GM12891 (cell line): Measurements from ENCODE around the gene UBE2E2.

Experiments
- PAX5 ChIP-seq: IDR thresholded peaks from 2 replicates; pipeline ENCODE4 v1.6.1; 2011; ENCODE audit warnings: low read length, moderate library complexity, mild to moderate bottlenecking; ENCODE audit not compliant: insufficient read depth, severe bottlenecking
- POLR2A ChIP-seq: IDR thresholded peaks from 2 replicates; pipeline ENCODE4 v1.6.1; 2011; ENCODE audit warnings: low read depth, low read length, control low read depth
- POLR2AphosphoS5 ChIP-seq: IDR thresholded peaks from 2 replicates; pipeline ENCODE4 v1.6.1; 2011; ENCODE audit warnings: low read depth, low read length, control low read depth
- POU2F2 ChIP-seq: IDR thresholded peaks from 2 replicates; pipeline ENCODE4 v1.6.1; 2011; ENCODE audit warnings: low read depth, mild to moderate bottlenecking, control low read depth, low read length, moderate library complexity
- SPI1 ChIP-seq: IDR thresholded peaks from 2 replicates; pipeline ENCODE4 v1.6.1; 2011; ENCODE audit warnings: low read depth, low read length, control low read depth
- TAF1 ChIP-seq: IDR thresholded peaks from 2 replicates; pipeline ENCODE4 v1.6.1; 2011; ENCODE audit warnings: low read depth, low read length, control low read depth

DNA sequence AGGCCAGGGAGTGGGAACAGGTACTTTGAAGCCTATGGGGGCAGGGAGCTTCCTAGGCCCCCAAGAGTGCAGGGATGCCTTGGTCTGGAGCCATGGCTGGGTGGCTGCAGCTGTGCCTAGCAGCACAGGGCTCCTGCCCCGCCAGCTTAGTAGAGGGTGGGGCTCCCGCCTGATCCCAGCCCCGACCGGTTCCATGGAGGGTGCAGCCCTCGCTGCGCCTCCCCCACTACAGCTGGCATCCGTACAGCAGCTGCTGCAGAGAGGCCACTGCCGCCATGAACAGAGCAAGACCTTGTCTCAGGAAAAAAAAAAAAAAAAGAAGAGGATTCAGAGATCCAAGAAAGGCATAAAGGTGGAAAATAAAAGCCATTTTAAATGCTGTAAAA is 277.2 kb downstream of the UBE2E2 start:
- TF ChIP-seq TAF1 (no peak), POLR2A (no peak), POLR2AphosphoS5 (no peak), POU2F2 (no peak), SPI1 (no peak), PAX5 (no peak)
